MCF 10A (cell line): ENCODE data around the gene GPR137. TPM values are rescaled to one million over a fixed set of nuclear protein-coding genes. Genes with fewer than 3 reads are reported as not detected.

ENCODE experiments used
- BruUV-seq: library from RNA; stranded (reverse); fragments of 400-500 nt; replicated peaks from 2 replicates; lab custom pipeline; 2021; lab: Mats Ljungman, UMichigan
- CTCF ChIA-PET: fragments of 300-600 bp; sonication (Branson Sonifier 250); formaldehyde crosslinking; extraction: SDS; loops from one replicate; lab custom pipeline; 2021; ENCODE audit warnings: antibody characterized with exemption, inconsistent platforms; lab: Yijun Ruan, JAX
- POLR2A ChIA-PET: fragments of 300-600, 350-650 bp; sonication (Branson Sonifier 250); formaldehyde crosslinking; extraction: SDS; loops from one replicate; lab custom pipeline; 2020; ENCODE audit warnings: antibody characterized with exemption, inconsistent platforms; lab: Yijun Ruan, JAX
- DNase-seq: peaks from one replicate; pipeline ENCODE4 v3.0.0-alpha.2; 2018; ENCODE audit not compliant: unreplicated experiment
- H3K27ac Mint-ChIP-seq: one replicate; pipeline ENCODE4 v1.8.0; 2022; ENCODE audit warnings: mild to moderate bottlenecking, low read depth, mixed read lengths; ENCODE audit not compliant: unreplicated experiment
- H3K27me3 Mint-ChIP-seq: one replicate; pipeline ENCODE4 v1.8.0; 2022; ENCODE audit warnings: mixed read lengths; ENCODE audit not compliant: insufficient read depth, unreplicated experiment
- H3K36me3 Mint-ChIP-seq: one replicate; pipeline ENCODE4 v1.8.0; 2022; ENCODE audit warnings: mild to moderate bottlenecking, moderate library complexity, mixed read lengths; ENCODE audit not compliant: insufficient read depth, unreplicated experiment
- H3K4me1 Mint-ChIP-seq: one replicate; pipeline ENCODE4 v1.8.0; 2022; ENCODE audit warnings: mixed read lengths; ENCODE audit not compliant: insufficient read depth, unreplicated experiment
- H3K4me3 Mint-ChIP-seq: one replicate; pipeline ENCODE4 v1.8.0; 2022; ENCODE audit warnings: mild to moderate bottlenecking, moderate library complexity, mixed read lengths; ENCODE audit not compliant: unreplicated experiment
- H3K9me3 Mint-ChIP-seq: one replicate; pipeline ENCODE4 v1.8.0; 2022; ENCODE audit warnings: mixed read lengths; ENCODE audit not compliant: unreplicated experiment
- intact Hi-C: fragments of 100-400 bp; cut with micrococcal nuclease; formaldehyde crosslinking; loops from 2 replicates; pipeline ENCODE4 v1.14.1; 2022
- total RNA-seq: library from RNA; stranded (reverse); gene quantifications from 2 replicates; pipeline ENCODE4 v1.2.3, GENCODE V29; 2022
- TF ChIP-seq, protein P1 (sequence below): fragments of 200-600 bp; IDR thresholded peaks from one replicate; pipeline ENCODE4 v1.8.0; 2022; ENCODE audit warnings: antibody characterized with exemption, mild to moderate bottlenecking; ENCODE audit not compliant: unreplicated experiment

Gene GPR137
- total RNA-seq, 1 experiment from 2014 or later = 36.0 TPM

DNA sequence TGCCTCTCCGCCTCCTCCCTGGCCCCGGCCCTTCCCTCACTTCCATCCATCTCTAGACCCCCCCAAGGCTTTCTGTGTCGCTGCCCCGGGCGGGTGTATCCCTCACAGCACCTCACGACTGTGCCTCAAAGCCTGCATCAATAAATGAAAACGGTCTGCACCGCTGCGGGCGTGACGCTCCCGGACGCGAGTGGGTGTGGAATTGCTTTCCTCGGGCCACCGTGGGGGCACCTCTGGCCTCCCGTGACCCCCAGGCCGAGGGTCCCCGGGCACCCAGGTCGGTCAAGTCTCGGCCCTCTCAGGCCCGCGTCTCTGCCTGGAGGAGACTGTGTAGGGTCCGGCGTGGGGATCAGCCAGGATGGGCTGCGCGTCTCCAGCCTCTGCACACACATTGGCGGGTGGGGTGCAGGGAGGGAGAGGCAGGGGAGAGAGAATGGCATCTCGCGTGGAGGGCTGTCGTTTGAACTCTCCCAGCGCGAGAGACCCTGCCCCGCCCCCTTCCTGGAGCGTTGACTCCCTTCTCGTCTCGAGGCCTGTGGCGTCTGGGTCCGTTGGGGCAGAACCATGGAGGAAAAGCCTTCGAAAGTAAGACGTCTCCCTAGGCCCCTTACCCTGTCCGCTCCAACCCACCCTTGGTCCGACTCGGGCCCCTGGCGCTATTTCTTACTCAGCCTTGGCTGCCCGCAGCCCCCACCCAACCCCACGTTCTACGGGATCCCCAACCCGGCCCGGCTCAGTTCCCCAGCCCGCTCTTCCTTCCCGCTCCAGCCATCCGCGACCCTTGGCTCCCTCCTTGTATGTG lies 14.4 kb downstream of the GPR137 start, which contains the start of gene CATSPERZ:
CATSPERZ (plus strand) TSS at position 512 of the 802 bp plus-strand sequence; CDS start at position 565, 53 bp downstream.
- H3K27me3 Mint-ChIP-seq = no peaks in the 10 kb centered on the region
- intact Hi-C loops = loop anchor here (2.0 to 5.0 kb wide), 2 partner anchors 47 to 113 kb away; partner anchors contain the start of gene STIP1
- H3K4me3 Mint-ChIP-seq = peak within 1 kb of the TSS; percentile 64
- CTCF ChIA-PET = interaction anchor here (0.6 to 5.1 kb wide), 22 partner anchors 8 to 464 kb away, joined by 3 to 96 read pairs (median 6); partner anchors contain the start of genes BAD, CCDC88B, FERMT3 and FKBP2
- H3K27ac Mint-ChIP-seq = no peak within 1 kb of the TSS
- TF ChIP-seq, protein P1, sequence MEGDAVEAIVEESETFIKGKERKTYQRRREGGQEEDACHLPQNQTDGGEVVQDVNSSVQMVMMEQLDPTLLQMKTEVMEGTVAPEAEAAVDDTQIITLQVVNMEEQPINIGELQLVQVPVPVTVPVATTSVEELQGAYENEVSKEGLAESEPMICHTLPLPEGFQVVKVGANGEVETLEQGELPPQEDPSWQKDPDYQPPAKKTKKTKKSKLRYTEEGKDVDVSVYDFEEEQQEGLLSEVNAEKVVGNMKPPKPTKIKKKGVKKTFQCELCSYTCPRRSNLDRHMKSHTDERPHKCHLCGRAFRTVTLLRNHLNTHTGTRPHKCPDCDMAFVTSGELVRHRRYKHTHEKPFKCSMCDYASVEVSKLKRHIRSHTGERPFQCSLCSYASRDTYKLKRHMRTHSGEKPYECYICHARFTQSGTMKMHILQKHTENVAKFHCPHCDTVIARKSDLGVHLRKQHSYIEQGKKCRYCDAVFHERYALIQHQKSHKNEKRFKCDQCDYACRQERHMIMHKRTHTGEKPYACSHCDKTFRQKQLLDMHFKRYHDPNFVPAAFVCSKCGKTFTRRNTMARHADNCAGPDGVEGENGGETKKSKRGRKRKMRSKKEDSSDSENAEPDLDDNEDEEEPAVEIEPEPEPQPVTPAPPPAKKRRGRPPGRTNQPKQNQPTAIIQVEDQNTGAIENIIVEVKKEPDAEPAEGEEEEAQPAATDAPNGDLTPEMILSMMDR = no peak
- POLR2A ChIA-PET = interaction anchor here (1.6 to 5.8 kb wide), 7 partner anchors 15 to 115 kb away, joined by 8 to 107 read pairs (median 19); partner anchors contain the start of genes BAD, FKBP2, GPR137 and PLCB3
- H3K36me3 Mint-ChIP-seq = no peaks in the 10 kb centered on the region
- no peaks in the 10 kb centered on the region for H3K9me3 Mint-ChIP-seq
- BruUV-seq = no TSS peak
- no peak for DNase-seq
- H3K4me1 Mint-ChIP-seq = peaks cover 16% of the 10 kb centered on the region

DNA sequence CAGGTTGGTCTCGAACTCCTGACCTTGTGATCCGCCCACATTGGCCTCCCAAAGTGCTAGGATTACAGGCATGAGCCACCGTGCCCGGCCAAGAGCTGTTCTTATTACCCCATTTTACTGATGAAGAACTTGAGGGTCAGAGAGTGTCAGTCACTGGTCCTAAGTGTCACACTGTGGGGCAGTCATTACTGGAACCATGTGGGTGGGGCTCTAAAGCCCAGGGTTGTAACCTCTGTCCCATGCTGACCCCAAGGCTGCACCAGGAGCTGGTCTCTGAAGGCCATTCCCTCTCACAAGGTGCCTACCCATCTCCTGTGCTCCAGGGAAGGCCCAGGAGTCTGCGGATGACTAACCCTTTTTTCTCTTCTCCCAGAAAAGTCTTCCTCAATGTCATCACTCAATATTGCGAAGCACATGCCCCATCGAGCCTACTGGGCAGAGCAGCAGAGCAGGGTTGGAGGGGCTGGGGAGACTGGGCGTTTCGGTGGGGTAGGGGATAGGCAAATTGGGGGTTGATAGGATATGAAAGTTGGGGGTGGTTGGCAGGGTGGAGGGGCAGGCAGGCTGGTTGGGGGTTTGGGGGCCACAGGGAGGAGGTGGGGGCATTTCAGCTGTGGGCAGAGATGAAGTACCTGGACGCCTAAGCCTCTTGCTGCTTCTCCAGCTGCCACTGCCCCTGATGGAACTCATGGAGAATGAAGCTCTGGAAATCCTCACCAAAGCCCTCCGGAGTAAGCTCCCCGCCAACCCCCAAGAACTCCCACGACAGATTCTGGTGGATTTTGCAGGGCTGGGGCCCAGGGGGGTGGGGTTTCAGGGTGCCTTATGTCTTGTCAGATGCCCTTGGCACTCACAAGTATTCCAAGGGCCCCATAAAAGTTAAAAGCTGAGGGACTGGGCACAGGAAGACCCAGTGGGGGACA lies 17.7 kb downstream of the GPR137 start:
- BruUV-seq = no TSS peak
- Mint-ChIP-seq H3K9me3 (no peaks in the 10 kb centered on the region), H3K4me3 (peak overlapping the region; percentile 99), H3K4me1 (peaks cover 18% of the 10 kb centered on the region), H3K27ac (no peak overlapping the region), H3K27me3 (no peaks in the 10 kb centered on the region), H3K36me3 (peaks cover 19% of the 10 kb centered on the region)
- CTCF ChIA-PET = interaction anchor here (0.5 to 5.1 kb wide), 24 partner anchors 10 to 243 kb away, joined by 3 to 96 read pairs (median 6); partner anchors contain the start of genes BAD, FERMT3, GPR137 and PLCB3
- TF ChIP-seq, protein P1 = no peak
- intact Hi-C loops = loop anchor here (1.0 to 5.0 kb wide), 5 partner anchors 17 to 116 kb away; partner anchors contain the start of genes PPP1R14B and STIP1
- peak; percentile 46 for DNase-seq
- POLR2A ChIA-PET = interaction anchor here (0.6 to 5.8 kb wide), 20 partner anchors 13 to 611 kb away, joined by 3 to 107 read pairs (median 8); partner anchors contain the start of genes BAD, FKBP2, NUDT22 and PLCB3

DNA sequence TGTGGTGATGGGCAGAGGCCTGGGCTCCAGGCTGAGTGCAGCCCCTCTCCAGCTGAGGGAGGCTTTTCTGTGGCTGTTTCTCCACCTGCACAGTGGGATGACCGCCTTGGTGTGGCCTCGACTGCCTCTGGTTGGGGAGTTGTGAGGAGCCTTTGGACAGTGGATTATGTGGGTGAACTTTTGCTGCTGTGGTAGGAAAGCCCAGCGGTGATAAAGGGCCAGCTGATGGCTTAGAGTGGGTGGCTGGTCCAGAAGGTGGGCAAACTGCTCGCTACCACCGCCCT lies 18.3 kb downstream of the GPR137 start:
- peaks cover 18% of the 10 kb centered on the region for H3K4me1 Mint-ChIP-seq
- no TSS peak for BruUV-seq
- CTCF ChIA-PET = interaction anchor here (0.5 to 5.1 kb wide), 22 partner anchors 9 to 183 kb away, joined by 3 to 96 read pairs (median 7); partner anchors contain the start of genes BAD, FERMT3, GPR137 and PLCB3
- H3K36me3 Mint-ChIP-seq = peaks cover 25% of the 10 kb centered on the region
- H3K27ac Mint-ChIP-seq = peak overlapping the region; percentile 83
- no peaks in the 10 kb centered on the region for H3K27me3 Mint-ChIP-seq
- intact Hi-C loops = loop anchor here (1.0 to 5.0 kb wide), 5 partner anchors 17 to 117 kb away; partner anchors contain the start of genes PPP1R14B and STIP1
- no peak for DNase-seq
- H3K4me3 Mint-ChIP-seq = peak overlapping the region; percentile 99
- H3K9me3 Mint-ChIP-seq = no peaks in the 10 kb centered on the region
- POLR2A ChIA-PET = interaction anchor here (0.6 to 5.8 kb wide), 20 partner anchors 13 to 610 kb away, joined by 3 to 107 read pairs (median 7); partner anchors contain the start of genes BAD, FKBP2, NUDT22 and PLCB3
- TF ChIP-seq, protein P1 = no peak
